SU-DHL-6 (cell line): ENCODE data around the gene GRM8.

ENCODE experiments used
- EZH2phosphoT487 ChIP-seq: fragments of 200-600 bp; sonication (generic), shearing (Covaris generic); conservative IDR thresholded peaks from 2 replicates; pipeline ENCODE4 v1.6.1; 2018; ENCODE audit warnings: mild to moderate bottlenecking, antibody characterized with exemption, low read length, moderate library complexity, mixed read lengths
- TF ChIP-seq, protein P1 (sequence below): fragments of 200-600 bp; sonication (generic); IDR thresholded peaks from one replicate; pipeline ENCODE4 v1.5.1; 2017; ENCODE audit warnings: antibody characterized with exemption, mild to moderate bottlenecking, low read length, moderate library complexity; ENCODE audit not compliant: insufficient read depth, poor library complexity, severe bottlenecking

DNA sequence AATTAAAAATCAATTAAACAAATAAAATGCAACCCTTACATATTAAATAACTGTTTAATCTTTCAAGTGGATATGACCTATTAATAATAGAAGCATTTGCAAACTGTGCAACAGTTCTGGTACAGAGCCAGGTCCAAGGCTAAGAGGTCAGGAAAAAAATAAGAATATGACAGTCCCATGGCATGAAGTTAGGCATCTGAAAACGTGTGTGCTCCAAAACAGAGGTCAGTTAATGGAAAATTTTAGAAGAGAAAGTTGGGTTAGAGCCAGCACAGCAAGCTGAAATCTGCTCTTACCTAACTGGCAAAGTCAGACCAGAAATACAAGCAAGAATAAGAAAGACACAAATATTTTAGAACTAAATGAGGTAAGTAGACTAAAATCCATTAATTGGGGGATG is 757.7 kb downstream of the GRM8 start:
- TF ChIP-seq, protein P1, sequence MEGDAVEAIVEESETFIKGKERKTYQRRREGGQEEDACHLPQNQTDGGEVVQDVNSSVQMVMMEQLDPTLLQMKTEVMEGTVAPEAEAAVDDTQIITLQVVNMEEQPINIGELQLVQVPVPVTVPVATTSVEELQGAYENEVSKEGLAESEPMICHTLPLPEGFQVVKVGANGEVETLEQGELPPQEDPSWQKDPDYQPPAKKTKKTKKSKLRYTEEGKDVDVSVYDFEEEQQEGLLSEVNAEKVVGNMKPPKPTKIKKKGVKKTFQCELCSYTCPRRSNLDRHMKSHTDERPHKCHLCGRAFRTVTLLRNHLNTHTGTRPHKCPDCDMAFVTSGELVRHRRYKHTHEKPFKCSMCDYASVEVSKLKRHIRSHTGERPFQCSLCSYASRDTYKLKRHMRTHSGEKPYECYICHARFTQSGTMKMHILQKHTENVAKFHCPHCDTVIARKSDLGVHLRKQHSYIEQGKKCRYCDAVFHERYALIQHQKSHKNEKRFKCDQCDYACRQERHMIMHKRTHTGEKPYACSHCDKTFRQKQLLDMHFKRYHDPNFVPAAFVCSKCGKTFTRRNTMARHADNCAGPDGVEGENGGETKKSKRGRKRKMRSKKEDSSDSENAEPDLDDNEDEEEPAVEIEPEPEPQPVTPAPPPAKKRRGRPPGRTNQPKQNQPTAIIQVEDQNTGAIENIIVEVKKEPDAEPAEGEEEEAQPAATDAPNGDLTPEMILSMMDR: no peak
- no peak for TF ChIP-seq EZH2phosphoT487
